HG03135 (cell line): ENCODE results near the gene SNRNP27.
A peak's percentile ranks its signal among the peaks of the same experiment; 100 is the strongest.
"Not testable (repeated sequence)": the region's sequence is repeated elsewhere in the genome, so short reads cannot be mapped to it uniquely, and the experiment has no call there.

Source experiments
- ATAC-seq: cut with Tn5 transposase; IDR thresholded peaks from one replicate; pipeline ENCODE4 v1.9.1; 2021; ENCODE audit warnings: mild to moderate bottlenecking, moderate library complexity; ENCODE audit not compliant: unreplicated experiment

The SNRNP27 gene

DNA sequence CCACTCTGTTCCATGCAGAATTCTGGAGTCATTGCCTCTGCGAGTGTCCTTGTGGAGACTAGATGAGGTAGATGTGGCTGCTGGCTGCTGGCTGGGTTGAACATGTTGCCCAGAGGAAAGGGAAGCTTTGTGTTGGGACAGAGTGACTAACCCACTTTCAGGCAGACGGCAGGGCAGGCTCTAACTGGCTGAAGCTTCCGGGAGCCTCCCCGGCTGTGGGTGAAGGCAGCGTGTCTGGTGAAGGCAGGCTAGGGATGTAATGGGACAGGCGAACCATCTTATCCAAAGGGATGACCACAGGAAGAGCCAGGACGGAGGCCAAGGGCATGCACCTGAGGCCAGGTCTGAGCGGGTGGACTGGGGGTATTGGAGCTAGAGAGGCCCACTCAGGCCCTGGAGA is 51.7 kb downstream of the SNRNP27 start:
- no peak for ATAC-seq

- no peak for ATAC-seq
These were observed 52.2 kb downstream of the SNRNP27 start for GRCh38 chr2:69945941-69946340.

DNA sequence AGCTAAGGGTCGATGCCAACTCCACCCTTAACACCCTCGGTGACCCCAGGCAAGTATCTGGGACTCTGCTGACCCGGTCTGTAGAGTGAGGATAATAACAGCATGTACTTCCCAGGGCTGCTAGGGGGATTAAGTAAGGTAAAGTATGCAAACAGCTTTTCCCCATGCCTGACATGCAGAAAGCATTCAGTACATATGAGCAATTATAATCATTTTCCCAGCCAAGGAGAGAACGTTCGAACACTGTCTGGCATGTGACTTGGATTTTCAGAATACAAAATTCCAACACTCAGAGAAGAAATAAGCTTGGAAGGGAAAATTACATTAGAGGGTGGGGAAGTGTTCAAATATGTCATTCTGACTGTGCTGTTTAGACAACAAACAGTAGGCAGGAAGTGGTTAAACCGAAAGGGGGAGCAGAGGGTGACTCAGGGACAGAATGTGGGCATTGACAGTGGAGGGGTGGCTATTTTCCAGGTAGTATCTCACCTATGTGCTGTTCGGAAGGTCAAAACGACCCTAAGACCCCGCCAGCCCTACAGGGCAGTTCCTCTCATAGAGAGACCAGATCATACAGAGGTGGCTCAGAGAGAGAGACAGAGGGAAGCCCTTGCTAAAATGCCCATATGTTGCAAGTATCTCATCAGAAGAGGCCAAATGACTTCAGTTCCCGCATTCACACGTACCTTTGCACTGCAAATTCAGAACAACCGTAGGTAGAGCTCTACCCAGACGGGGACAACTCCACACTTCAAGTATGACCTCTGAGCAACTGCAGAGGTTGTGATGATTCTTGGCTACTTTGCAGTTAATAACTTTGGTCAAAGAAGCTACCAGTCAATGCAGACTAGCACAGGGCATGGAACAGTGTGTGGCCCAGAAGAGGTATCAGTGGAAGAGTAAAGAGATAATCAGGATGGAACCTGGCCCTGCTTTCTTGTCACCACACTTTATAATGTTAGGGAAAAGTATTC is 52.9 kb downstream of the SNRNP27 start:
- ATAC-seq = peak; percentile 76

- no peak for ATAC-seq
These were observed 53.7 kb downstream of the SNRNP27 start for GRCh38 chr2:69947325-69947931.

DNA sequence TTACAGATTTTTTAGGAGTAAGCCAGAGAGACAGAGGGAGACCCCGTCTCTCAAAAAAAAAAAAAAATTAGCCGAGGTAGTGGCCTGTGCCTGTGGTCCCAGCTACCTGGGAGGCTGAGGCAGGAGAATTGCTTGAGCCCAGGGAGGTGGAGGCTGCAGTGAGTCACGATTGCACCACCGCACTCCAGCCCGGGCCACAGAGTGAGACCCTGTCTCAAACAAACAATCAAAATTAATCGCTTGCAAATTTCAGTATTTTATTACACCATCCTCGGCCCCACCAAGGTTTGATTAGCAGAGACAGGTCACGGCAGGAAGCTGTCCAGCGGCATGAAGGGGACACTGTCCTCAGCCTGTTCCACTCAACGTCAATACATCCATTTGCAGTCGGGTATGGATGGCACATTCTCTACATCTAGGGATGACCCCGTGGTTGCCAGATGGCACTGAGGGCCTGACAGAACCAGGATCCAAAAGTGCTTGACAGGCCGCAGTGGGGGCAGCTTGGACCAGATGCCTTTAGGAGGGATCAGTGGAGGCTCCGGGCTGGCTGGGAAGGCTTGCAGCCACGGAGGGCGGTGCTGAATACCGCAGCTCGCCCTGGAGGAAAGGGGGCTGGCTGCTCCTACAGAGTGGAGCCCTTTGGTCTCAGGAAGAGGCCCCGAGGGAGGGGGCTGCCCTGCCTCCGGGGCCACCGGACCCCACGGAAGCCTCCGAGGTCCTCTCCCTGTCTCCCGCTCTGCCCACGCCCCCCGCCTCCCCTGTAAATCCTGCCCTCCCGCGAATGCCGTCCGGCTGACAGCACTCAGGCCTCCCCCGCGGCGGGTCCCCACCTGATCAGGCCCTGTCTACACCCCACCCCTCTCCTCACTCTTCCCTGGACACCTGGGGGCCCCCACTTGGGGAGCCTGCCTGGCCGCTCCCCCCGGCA is 54.5 kb downstream of the SNRNP27 start:
- ATAC-seq = no peak

DNA sequence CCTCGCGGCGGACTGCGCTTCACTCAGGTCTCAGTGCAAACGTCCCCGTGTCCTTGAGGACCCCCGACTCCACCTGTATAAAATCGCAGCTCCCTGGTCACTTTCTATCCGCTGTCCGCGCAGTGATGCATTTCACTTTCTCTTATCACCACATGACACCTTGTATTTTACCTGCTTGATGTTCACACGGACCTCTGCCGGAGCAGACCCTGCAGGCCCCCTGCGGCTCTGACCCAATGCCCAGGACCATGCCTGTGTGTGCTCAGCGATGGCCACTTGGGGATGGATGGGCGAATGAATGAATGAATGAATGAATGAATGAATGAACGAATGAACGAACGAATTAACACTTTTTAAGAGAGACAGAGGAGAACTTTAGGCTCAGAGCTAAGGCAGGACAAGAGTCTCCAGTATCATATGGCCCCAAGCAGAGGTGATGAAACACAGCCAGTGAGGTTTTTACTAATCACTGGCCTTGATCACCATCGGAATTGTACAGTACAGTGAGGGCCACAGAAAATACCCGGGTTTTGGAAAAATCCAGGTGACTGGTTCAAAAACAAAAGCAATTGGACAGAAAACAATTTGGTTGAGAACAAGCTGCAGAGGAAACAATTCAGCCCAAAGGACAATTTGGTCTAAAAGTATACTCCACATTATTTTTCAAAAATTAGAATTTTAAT is 55.3 kb downstream of the SNRNP27 start:
- no peak for ATAC-seq

- no peak for ATAC-seq
These were observed 56.5 kb downstream of the SNRNP27 start for GRCh38 chr2:69950241-69950640.

DNA sequence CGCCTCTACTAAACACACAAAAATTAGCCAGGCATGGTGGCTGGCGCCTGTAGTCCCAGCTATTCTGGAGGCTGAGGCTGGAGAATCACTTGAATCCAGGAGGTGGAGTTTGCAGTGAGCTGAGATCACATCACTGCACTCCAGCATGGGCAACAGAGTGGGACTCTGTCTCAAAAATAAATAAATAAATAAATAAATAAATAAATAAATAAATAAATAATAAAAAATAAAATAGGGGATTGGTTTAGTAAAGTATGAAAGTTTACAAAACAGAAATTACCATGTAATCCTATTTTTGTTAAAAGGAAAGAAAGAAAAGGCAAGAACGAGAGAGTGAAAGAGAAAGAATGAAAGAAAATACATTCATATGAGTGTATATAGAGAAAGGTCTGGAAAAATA is 56.9 kb downstream of the SNRNP27 start:
- ATAC-seq = not testable (repeated sequence)

GRCh38 chr2:69952336-69953115 is 58.8 kb downstream of the SNRNP27 start:
- ATAC-seq = no peak

- ATAC-seq = no peak
These were observed 60.3 kb downstream of the SNRNP27 start for GRCh38 chr2:69954084-69954483.
